A549 treated with CpdA at 1 μM for 4 hours (cell line): Measurements from ENCODE around the gene CHST14. TPM values are rescaled to one million over a fixed set of nuclear protein-coding genes. Genes with fewer than 3 reads are reported as not detected.

Experiments
- total RNA-seq: library from RNA; stranded (reverse); fragments of 200-300 nt; extraction: Qiagen RNA extraction; gene quantifications from 5 replicates; pipeline ENCODE4 v1.2.3, GENCODE V29; 2022; ENCODE audit warnings: low read depth

Gene CHST14
- 15.1 to 21.7 TPM (median 19.6 TPM) in 5 replicates for total RNA-seq

GRCh38 chr15:40470423-40471104 is at the start of gene CHST14:
Gene CHST14, plus strand, starts transcription at chr15:40470984. Its CDS starts 230 bp downstream, at chr15:40471214.

GRCh38 chr15:40440743-40441564 is 29.8 kb upstream of the CHST14 start, which contains the start of gene BAHD1:
Gene BAHD1, plus strand, starts transcription at chr15:40440953. Its CDS starts 17,512 bp downstream, at chr15:40458465.

Other genes starting within 250 kb of the CHST14 start
- 0.19 to 0.47 TPM (median 0.30 TPM) in 4 of 5 replicates, not detected in the other for gene PAK6, start 231.9 kb upstream of the CHST14 start, total RNA-seq
- gene ANKRD63, start 187.9 kb upstream of the CHST14 start, total RNA-seq, result 0.19 to 0.42 TPM (median 0.32 TPM) in 4 of 5 replicates, not detected in the other
- gene PLCB2, start 163.0 kb upstream of the CHST14 start, total RNA-seq, result 0.27 to 1.3 TPM (median 0.48 TPM) in 5 replicates
- 5.2 to 6.4 TPM (median 6.1 TPM) in 5 replicates for gene INAFM2, start 147.3 kb upstream of the CHST14 start, total RNA-seq
- 14.7 to 20.5 TPM (median 17.0 TPM) in 5 replicates for gene CCDC9B, start 130.0 kb upstream of the CHST14 start, total RNA-seq
- not detected in 5 replicates for gene PHGR1, start 120.0 kb upstream of the CHST14 start, total RNA-seq
- 0.64 to 1.7 TPM (median 1.4 TPM) in 5 replicates for gene DISP2, start 112.8 kb upstream of the CHST14 start, total RNA-seq
- 40.0 to 50.7 TPM (median 45.3 TPM) in 5 replicates for gene KNSTRN, start 88.3 kb upstream of the CHST14 start, total RNA-seq
- 12.6 to 14.4 TPM (median 13.2 TPM) in 5 replicates for gene IVD, start 65.2 kb upstream of the CHST14 start, total RNA-seq
- gene BAHD1, start 30.0 kb upstream of the CHST14 start, total RNA-seq, result 10.5 to 12.7 TPM (median 11.5 TPM) in 5 replicates
- 16.4 to 30.1 TPM (median 17.1 TPM) in 5 replicates for gene CCDC32, start 94.1 kb downstream of the CHST14 start, total RNA-seq
- gene RPUSD2, start 98.3 kb downstream of the CHST14 start, total RNA-seq, result 14.3 to 16.8 TPM (median 15.6 TPM) in 5 replicates
- gene KNL1, start 123.3 kb downstream of the CHST14 start, total RNA-seq, result 5.0 to 10.1 TPM (median 7.3 TPM) in 5 replicates
- 18.5 to 23.7 TPM (median 18.7 TPM) in 5 replicates for gene RAD51, start 224.2 kb downstream of the CHST14 start, total RNA-seq